Spleen (tissue), 7 donors: ENCODE measurements around the gene USP33.

Source experiments
- POLR2A ChIP-seq, 3 donors: fragments of 450-650 bp; IDR thresholded peaks; one replicate each; pipeline ENCODE4 v1.5.1; 2017; ENCODE audit warnings: antibody characterized with exemption in 3 of 3, mild to moderate bottlenecking in 1 of 3
- TF ChIP-seq, protein P1 (sequence below), 11 experiments: fragments of 200-600 bp in 7 of 11; fragments of 450-650 bp in 4 of 11; sonication (generic) in 4 of 11; IDR thresholded peaks in 8 of 11; conservative IDR thresholded peaks in 3 of 11; 1 replicate in 7 of 11; 2 replicates in 4 of 11; pipeline versions ENCODE4 v1.4.0 to v1.8.0; 2016 to 2021; ENCODE audit warnings: antibody characterized with exemption in 11 of 11, inconsistent platforms in 4 of 11, mild to moderate bottlenecking in 1 of 11
- donor health status: DM: no; HTN: no; CAD: no; lungs with moderate emphysema.
- donor health status: DM: no; HTN: no; CAD: no.
- donor health status: DM: no; HTN: no; CAD: no.

DNA sequence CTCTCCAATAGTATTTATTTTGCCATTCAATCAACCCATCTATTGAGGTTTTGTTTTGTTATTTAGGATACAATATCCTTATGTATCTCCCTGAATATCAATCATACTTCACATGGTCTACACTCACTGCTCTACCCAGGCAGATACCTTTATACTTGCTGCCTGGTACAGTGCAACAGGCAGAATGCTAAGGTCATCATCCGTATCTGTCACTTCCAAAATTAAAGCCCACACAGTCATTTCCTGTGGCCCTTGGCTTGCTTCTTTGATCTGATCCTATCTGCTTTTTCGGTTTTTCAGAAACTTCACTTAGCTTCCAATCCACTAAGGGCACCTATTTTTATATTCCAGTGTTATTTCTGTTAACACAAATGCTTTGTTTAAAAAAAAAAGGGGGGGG, 54.9 kb downstream of the USP33 start:
- TF ChIP-seq, protein P1, sequence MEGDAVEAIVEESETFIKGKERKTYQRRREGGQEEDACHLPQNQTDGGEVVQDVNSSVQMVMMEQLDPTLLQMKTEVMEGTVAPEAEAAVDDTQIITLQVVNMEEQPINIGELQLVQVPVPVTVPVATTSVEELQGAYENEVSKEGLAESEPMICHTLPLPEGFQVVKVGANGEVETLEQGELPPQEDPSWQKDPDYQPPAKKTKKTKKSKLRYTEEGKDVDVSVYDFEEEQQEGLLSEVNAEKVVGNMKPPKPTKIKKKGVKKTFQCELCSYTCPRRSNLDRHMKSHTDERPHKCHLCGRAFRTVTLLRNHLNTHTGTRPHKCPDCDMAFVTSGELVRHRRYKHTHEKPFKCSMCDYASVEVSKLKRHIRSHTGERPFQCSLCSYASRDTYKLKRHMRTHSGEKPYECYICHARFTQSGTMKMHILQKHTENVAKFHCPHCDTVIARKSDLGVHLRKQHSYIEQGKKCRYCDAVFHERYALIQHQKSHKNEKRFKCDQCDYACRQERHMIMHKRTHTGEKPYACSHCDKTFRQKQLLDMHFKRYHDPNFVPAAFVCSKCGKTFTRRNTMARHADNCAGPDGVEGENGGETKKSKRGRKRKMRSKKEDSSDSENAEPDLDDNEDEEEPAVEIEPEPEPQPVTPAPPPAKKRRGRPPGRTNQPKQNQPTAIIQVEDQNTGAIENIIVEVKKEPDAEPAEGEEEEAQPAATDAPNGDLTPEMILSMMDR (IDR thresholded peaks at IDR 0.05 in 8 of 11, conservative IDR thresholded peaks at IDR 0.05 in 3 of 11) = no peak
- TF ChIP-seq POLR2A (IDR thresholded peaks at IDR 0.05) = no peak
